SK-N-MC (cell line): ENCODE measurements around the gene HUNK.

ENCODE experiments used
- EZH2 ChIP-seq: fragments of 200-600 bp; sonication (generic); IDR thresholded peaks from one replicate; pipeline ENCODE4 v1.6.1; 2017; ENCODE audit warnings: antibody characterized with exemption
- FOXP2 ChIP-seq: optimal IDR thresholded peaks from 2 replicates; pipeline ENCODE3; 2011; ENCODE audit warnings: mild to moderate bottlenecking, moderate library complexity; ENCODE audit not compliant: insufficient read depth; ENCODE audit errors: extremely low read length, control extremely low read depth
- POLR2AphosphoS5 ChIP-seq: IDR thresholded peaks from 2 replicates; pipeline ENCODE4 v1.6.1; 2012; ENCODE audit warnings: mild to moderate bottlenecking, low read depth, low read length, borderline replicate concordance

DNA sequence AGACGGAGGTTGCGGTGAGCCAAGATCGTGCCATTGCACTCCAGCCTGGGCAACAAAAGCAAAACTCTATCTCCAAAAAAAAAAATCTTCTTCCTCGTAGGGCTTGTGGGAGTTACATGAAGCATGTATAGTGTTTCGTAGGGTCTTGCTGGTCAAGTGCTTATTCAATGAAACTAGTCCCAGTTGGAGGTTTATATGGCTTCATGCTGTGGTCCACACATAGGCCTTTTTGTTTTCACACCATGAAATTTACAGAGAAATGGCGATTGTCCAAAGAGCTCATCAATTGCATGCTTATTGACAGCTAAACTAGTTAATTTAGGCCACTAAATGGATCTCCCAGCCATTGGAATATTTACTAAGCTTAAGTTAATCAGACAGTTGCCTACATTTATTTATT is 29.6 kb downstream of the HUNK start:
- TF ChIP-seq EZH2 (no peak), POLR2AphosphoS5 (no peak), FOXP2 (no peak)
